HG03159 (cell line): ENCODE measurements around the gene LSS.

Experiments used
- ATAC-seq: cut with Tn5 transposase; IDR thresholded peaks from one replicate; pipeline ENCODE4 v1.9.1; 2021; ENCODE audit warnings: mild to moderate bottlenecking, moderate library complexity; ENCODE audit not compliant: unreplicated experiment

LSS gene

GRCh38 chr21:46228345-46229051 lies at the start of gene LSS:
Gene LSS, minus strand, starts transcription at chr21:46228774. Its CDS starts 29 bp downstream, at chr21:46228745.
- peak; percentile 90 for ATAC-seq

GRCh38 chr21:46274797-46275390 lies 46.3 kb upstream of the LSS start:
- no peak for ATAC-seq

- ATAC-seq, result no peak
Measured at GRCh38 chr21:46273341-46273740, 44.8 kb upstream of the LSS start.

GRCh38 chr21:46269466-46269865 lies 40.9 kb upstream of the LSS start:
- ATAC-seq, result no peak

GRCh38 chr21:46268371-46268770 lies 39.8 kb upstream of the LSS start:
- ATAC-seq, result no peak

- no peak for ATAC-seq
Measured at GRCh38 chr21:46266946-46267345, 38.4 kb upstream of the LSS start.

- no peak for ATAC-seq
Measured at GRCh38 chr21:46265736-46266525, 37.4 kb upstream of the LSS start.

GRCh38 chr21:46264690-46265144 lies 36.1 kb upstream of the LSS start:
- ATAC-seq, result no peak

GRCh38 chr21:46264046-46264689 lies 35.6 kb upstream of the LSS start:
- ATAC-seq, result no peak

GRCh38 chr21:46256501-46256994 lies 28.0 kb upstream of the LSS start:
- ATAC-seq, result no peak

GRCh38 chr21:46255758-46256337 lies 27.3 kb upstream of the LSS start:
- ATAC-seq, result no peak

- no peak for ATAC-seq
Measured at GRCh38 chr21:46255166-46255565, 26.6 kb upstream of the LSS start.

GRCh38 chr21:46254208-46254975 lies 25.8 kb upstream of the LSS start:
- ATAC-seq, result peak; percentile 40

GRCh38 chr21:46253610-46254124 lies 25.1 kb upstream of the LSS start:
- ATAC-seq, result peak; percentile 54

GRCh38 chr21:46252840-46253239 lies 24.3 kb upstream of the LSS start:
- ATAC-seq, result no peak

- no peak for ATAC-seq
Measured at GRCh38 chr21:46250146-46250725, 21.7 kb upstream of the LSS start.

- ATAC-seq, result no peak
Measured at GRCh38 chr21:46248827-46249226, 20.3 kb upstream of the LSS start.

GRCh38 chr21:46248422-46248782 lies 19.8 kb upstream of the LSS start:
- ATAC-seq, result no peak

- no peak for ATAC-seq
Measured at GRCh38 chr21:46247699-46248421, 19.3 kb upstream of the LSS start.
